ENCODE measurements around the gene CNOT3. TPM values are rescaled to one million over a fixed set of nuclear protein-coding genes. Genes with fewer than 3 reads are reported as not detected.
"Not testable (repeated sequence)": the region's sequence is repeated elsewhere in the genome, so short reads cannot be mapped to it uniquely, and the experiment has no call there.

CNOT3 gene
- total RNA-seq, 1 donor from 2014 or later: 20.7 TPM

- no peaks in the 10 kb centered on the region for H3K36me3 ChIP-seq (ENCODE audit: control insufficient read depth, insufficient read depth, low read length)
- peaks cover 5% of the 10 kb centered on the region for H3K27me3 ChIP-seq (ENCODE audit: control insufficient read depth, insufficient read depth, low read length)
- no peak overlapping the region for H3K4me3 ChIP-seq (ENCODE audit: low read depth, low read length)
- no peak for TF ChIP-seq CTCF (IDR thresholded peaks at IDR 0.05; ENCODE audit: insufficient read depth, low read length, poor library complexity, severe bottlenecking)
- DNase-seq (ENCODE audit: low read depth): no peak
Measured at GRCh38 chr19:54165222-54165621, 27.7 kb downstream of the CNOT3 start.

- H3K4me3 ChIP-seq (ENCODE audit: low read depth, low read length): no peak overlapping the region
- no peak for DNase-seq (ENCODE audit: low read depth)
- H3K36me3 ChIP-seq (ENCODE audit: control insufficient read depth, insufficient read depth, low read length): no peaks in the 10 kb centered on the region
- peaks cover 7% of the 10 kb centered on the region for H3K27me3 ChIP-seq (ENCODE audit: control insufficient read depth, insufficient read depth, low read length)
- peak; percentile 94 for TF ChIP-seq CTCF (IDR thresholded peaks at IDR 0.05; ENCODE audit: insufficient read depth, low read length, poor library complexity, severe bottlenecking)
Measured at GRCh38 chr19:54168174-54168917, 30.8 kb downstream of the CNOT3 start.

GRCh38 chr19:54169149-54169740 is 31.7 kb downstream of the CNOT3 start:
- no peak for TF ChIP-seq CTCF (IDR thresholded peaks at IDR 0.05; ENCODE audit: insufficient read depth, low read length, poor library complexity, severe bottlenecking)
- H3K27me3 ChIP-seq (ENCODE audit: control insufficient read depth, insufficient read depth, low read length): peaks cover 6% of the 10 kb centered on the region
- no peak for DNase-seq (ENCODE audit: low read depth)
- no peaks in the 10 kb centered on the region for H3K36me3 ChIP-seq (ENCODE audit: control insufficient read depth, insufficient read depth, low read length)
- H3K4me3 ChIP-seq (ENCODE audit: low read depth, low read length): no peak overlapping the region

- H3K36me3 ChIP-seq (ENCODE audit: control insufficient read depth, insufficient read depth, low read length); H3K27me3 ChIP-seq (ENCODE audit: control insufficient read depth, insufficient read depth, low read length); DNase-seq (ENCODE audit: low read depth); H3K4me3 ChIP-seq (ENCODE audit: low read depth, low read length): not testable (repeated sequence)
Measured at GRCh38 chr19:54171736-54172431, 34.3 kb downstream of the CNOT3 start.

- DNase-seq (ENCODE audit: low read depth): no peak
- no peaks in the 10 kb centered on the region for H3K36me3 ChIP-seq (ENCODE audit: control insufficient read depth, insufficient read depth, low read length)
- peak; percentile 1 for TF ChIP-seq CTCF (IDR thresholded peaks at IDR 0.05; ENCODE audit: insufficient read depth, low read length, poor library complexity, severe bottlenecking)
- peaks cover 2% of the 10 kb centered on the region for H3K27me3 ChIP-seq (ENCODE audit: control insufficient read depth, insufficient read depth, low read length)
- H3K4me3 ChIP-seq (ENCODE audit: low read depth, low read length): peak within 1 kb of the TSS; percentile 25
Measured at GRCh38 chr19:54172471-54173358, 35.2 kb downstream of the CNOT3 start, which contains the start of gene TMC4. Gene TMC4 (minus strand): TSS chr19:54173160. CDS start chr19:54173117, 43 bp downstream.

Measured in kidney epithelial cell (primary cell).